Right renal cortex interstitium (tissue), 3 donors: Measurements from ENCODE around the gene C19orf33. TPM values are rescaled to one million over a fixed set of nuclear protein-coding genes. Genes with fewer than 3 reads are reported as not detected.
"Not testable (repeated sequence)": the region's sequence is repeated elsewhere in the genome, so short reads cannot be mapped to it uniquely, and the experiment has no call there.

Experiments
- DNase-seq, 3 donors: peaks; one replicate each; pipeline ENCODE4 v3.0.0-alpha.2; 2013; ENCODE audit warnings: low read depth in 3 of 3, low spot score in 2 of 3
- polyA plus RNA-seq, 3 donors: library from polyadenylated mRNA; unstranded; fragments of 120-200 nt; gene quantifications; one replicate each; pipeline ENCODE4 v1.2.1, GENCODE V29; 2013; ENCODE audit not compliant: insufficient read length in 3 of 3

The C19orf33 gene
- polyA plus RNA-seq, 3 donors, result 5.2 to 10.7 (median 10.5) TPM

- peak; percentile 80 to 83 (median 81) for DNase-seq
These were observed 32.0 kb downstream of the C19orf33 start for GRCh38 chr19:38335949-38336637.

- peak; percentile 73 to 85 (median 74) for DNase-seq
These were observed 32.7 kb downstream of the C19orf33 start for GRCh38 chr19:38336638-38337359.

GRCh38 chr19:38337360-38337653 lies 33.3 kb downstream of the C19orf33 start:
- DNase-seq, result no peak

GRCh38 chr19:38339011-38339410 lies 35.0 kb downstream of the C19orf33 start:
- not testable (repeated sequence) for DNase-seq

- no peak for DNase-seq
These were observed 36.9 kb downstream of the C19orf33 start for GRCh38 chr19:38340927-38341326.

GRCh38 chr19:38346837-38347236 lies 42.8 kb downstream of the C19orf33 start:
- no peak for DNase-seq

- no peak for DNase-seq
These were observed 46.8 kb downstream of the C19orf33 start for GRCh38 chr19:38350883-38351282.

- no peak for DNase-seq
These were observed 47.9 kb downstream of the C19orf33 start for GRCh38 chr19:38351865-38352395.

GRCh38 chr19:38352611-38353010 lies 48.6 kb downstream of the C19orf33 start:
- DNase-seq, result no peak

Other genes with a start within 250 kb of the C19orf33 start
- gene DPF1, start 80.0 kb upstream of the C19orf33 start, polyA plus RNA-seq, result 1 to 10 TPM; 1.1 to 1.3 (median 1.1) TPM
- gene PPP1R14A, start 47.9 kb upstream of the C19orf33 start, polyA plus RNA-seq, result 1 to 10 TPM; 5.2 to 6.4 (median 6.3) TPM
- 100 to 1,000 TPM; 304 to 350 (median 332) TPM for gene SPINT2, start 39.7 kb upstream of the C19orf33 start, polyA plus RNA-seq
- gene YIF1B, start 11.7 kb downstream of the C19orf33 start, polyA plus RNA-seq, result 10 to 100 TPM; 26.0 to 33.7 (median 30.8) TPM
- 1 to 10 TPM; 3.1 to 3.3 (median 3.3) TPM for gene KCNK6, start 15.6 kb downstream of the C19orf33 start, polyA plus RNA-seq
- 1 to 10 TPM; 3.8 to 5.0 (median 3.9) TPM for gene CATSPERG, start 31.6 kb downstream of the C19orf33 start, polyA plus RNA-seq
- gene PSMD8, start 70.3 kb downstream of the C19orf33 start, polyA plus RNA-seq, result 100 to 1,000 TPM; 161 to 172 (median 169) TPM
- under 1 TPM; 0.31 to 0.56 (median 0.50) TPM for gene GGN, start 83.8 kb downstream of the C19orf33 start, polyA plus RNA-seq
- 1 to 10 TPM; 1.1 TPM for gene SPRED3, start 84.4 kb downstream of the C19orf33 start, polyA plus RNA-seq
- gene FAM98C, start 98.8 kb downstream of the C19orf33 start, polyA plus RNA-seq, result 10 to 100 TPM; 10.6 to 13.4 (median 11.9) TPM
- under 1 TPM; 0.60 to 0.90 (median 0.81) TPM for gene RASGRP4, start 122.0 kb downstream of the C19orf33 start, polyA plus RNA-seq
- gene RYR1, start 129.4 kb downstream of the C19orf33 start, polyA plus RNA-seq, result 1 to 10 TPM; 4.2 to 5.0 (median 4.6) TPM